Liver (tissue), 9 donors: ENCODE results near the gene VMAC. TPM values are rescaled to one million over a fixed set of nuclear protein-coding genes. Genes with fewer than 3 reads are reported as not detected.
A peak's percentile ranks its signal among the peaks of the same experiment; 100 is the strongest.

Experiments used
- DNase-seq: peaks from one replicate; pipeline ENCODE4 v3.0.0-alpha.2; 2017; ENCODE audit warnings: low spot score
- H3K27ac ChIP-seq, 2 donors: one replicate each; pipeline ENCODE4 v1.7.0; 2013; ENCODE audit warnings: inconsistent platforms in 2 of 2, low read length in 2 of 2, control low read depth in 1 of 2, low read depth in 1 of 2, mild to moderate bottlenecking in 1 of 2
- H3K27me3 ChIP-seq, 4 donors: one replicate each; pipeline versions ENCODE4 v1.6.1 to v1.7.0; 2013; ENCODE audit warnings: low read length in 3 of 4, inconsistent platforms in 1 of 4, mild to moderate bottlenecking in 1 of 4, moderate library complexity in 1 of 4; ENCODE audit not compliant: control insufficient read depth in 4 of 4, insufficient read depth in 4 of 4
- H3K36me3 ChIP-seq, 4 donors: one replicate each; pipeline versions ENCODE4 v1.6.1 to v1.7.0; 2013; ENCODE audit warnings: low read length in 3 of 4, mild to moderate bottlenecking in 3 of 4, low read depth in 1 of 4, moderate library complexity in 1 of 4; ENCODE audit not compliant: control insufficient read depth in 4 of 4, insufficient read depth in 3 of 4
- H3K4me1 ChIP-seq, 4 donors: one replicate each; pipeline versions ENCODE4 v1.6.1 to v1.7.0; 2013; ENCODE audit warnings: low read length in 3 of 4, mild to moderate bottlenecking in 3 of 4, moderate library complexity in 1 of 4; ENCODE audit not compliant: control insufficient read depth in 4 of 4, insufficient read depth in 4 of 4
- H3K4me3 ChIP-seq, 3 donors: one replicate each; pipeline versions ENCODE4 v1.6.1 to v1.7.0; 2013; ENCODE audit warnings: low read length in 3 of 3, control low read depth in 1 of 3, low read depth in 1 of 3, mild to moderate bottlenecking in 1 of 3
- H3K9ac ChIP-seq, 2 donors: one replicate each; pipeline ENCODE4 v1.7.0; 2013; ENCODE audit warnings: low read length in 2 of 2, mild to moderate bottlenecking in 2 of 2, moderate library complexity in 2 of 2, control low read depth in 1 of 2, low read depth in 1 of 2
- H3K9me3 ChIP-seq, 4 donors: one replicate each; pipeline versions ENCODE4 v1.6.1 to v1.7.0; 2013; ENCODE audit warnings: low read length in 3 of 4; ENCODE audit not compliant: control insufficient read depth in 4 of 4
- JUND ChIP-seq, 2 donors: IDR thresholded peaks; 2 replicates each; pipeline ENCODE4 v1.6.1; 2016; ENCODE audit warnings: antibody characterized with exemption in 2 of 2
- RAD21 ChIP-seq, 2 donors: IDR thresholded peaks; 2 replicates each; pipeline ENCODE4 v1.6.1; 2016; ENCODE audit warnings: antibody characterized with exemption in 2 of 2, mild to moderate bottlenecking in 2 of 2
- YY1 ChIP-seq: IDR thresholded peaks from 2 replicates; pipeline ENCODE4 v1.6.1; 2016; ENCODE audit warnings: antibody characterized with exemption, mild to moderate bottlenecking
- WGBS: extraction: QIAGEN DNeasy Blood & Tissue Kit; methylation state at CpG from one replicate; pipeline ENCODE4 v1.1.7; 2013; 5-methylcytosine and 5-hydroxymethylcytosine counted together
- polyA plus RNA-seq, 2 donors: library from polyadenylated mRNA; stranded (reverse) in 1 of 2; unstranded in 1 of 2; fragments of 200-250 nt in 1 of 2; fragments of >200 nt in 1 of 2; fragmentation: Nextera tagmentation in 1 of 2; extraction: Ambion mirVana in 1 of 2; gene quantifications; one replicate each; pipeline versions ENCODE4 v1.2.1 to v1.2.3, GENCODE V29; 2013 to 2015
- total RNA-seq, 2 donors: library from RNA; depleted of rRNA; stranded (reverse); fragments of >200 nt; gene quantifications; one replicate each; pipeline ENCODE4 v1.2.3, GENCODE V29; 2014
- donor health status: healthy.
- donor health status: healthy.
- donor health status: healthy.
- donor health status: healthy.
- donor health status: healthy.

The VMAC gene
- total and polyA plus RNA-seq, 4 donors, result 1.2 to 7.7 (median 2.6) TPM

DNA sequence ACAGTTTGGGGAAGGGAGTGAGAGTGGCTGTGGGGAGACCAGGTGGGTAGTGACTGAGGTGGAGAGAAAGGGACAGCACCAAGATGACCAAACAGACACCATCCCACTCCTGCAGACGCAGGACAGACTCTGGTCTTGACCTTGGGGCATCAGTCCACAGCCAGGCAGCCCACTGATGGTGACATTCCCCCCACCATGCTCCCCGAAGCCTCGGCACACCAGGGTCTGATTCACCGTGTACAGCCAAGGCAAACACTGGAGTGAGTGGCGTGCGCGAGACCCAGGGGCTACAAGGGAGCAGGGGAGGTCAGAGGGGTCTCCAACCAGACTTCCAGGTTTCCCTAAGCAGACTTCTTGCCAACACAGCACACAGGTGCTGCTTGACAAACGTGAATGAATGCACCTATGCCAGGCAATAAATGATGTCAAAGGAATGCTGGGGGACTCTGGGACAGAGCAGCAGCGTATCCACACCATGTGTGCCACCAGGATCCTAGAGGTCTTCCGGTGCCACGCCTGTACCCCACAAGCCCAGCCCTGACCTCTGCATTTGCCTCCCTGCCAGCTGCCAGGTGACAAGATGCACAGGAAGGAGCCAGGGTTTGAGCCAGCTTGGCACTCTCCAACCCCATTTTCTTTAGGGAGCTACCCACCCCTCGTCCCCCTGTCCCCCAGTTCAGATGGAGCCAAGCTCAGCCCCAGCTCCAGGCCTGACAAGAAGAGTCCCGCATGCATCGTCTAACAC lies 54.8 kb downstream of the VMAC start:
- no peak overlapping the region for H3K9ac ChIP-seq
- WGBS, result 80% methylated on average over 14 of the region's 14 CpGs
- H3K36me3 ChIP-seq, result no peaks in the 10 kb centered on the region
- H3K27me3 ChIP-seq, result no peaks in the 10 kb centered on the region
- DNase-seq, result no peak
- no peak for TF ChIP-seq JUND (IDR thresholded peaks at IDR 0.05)
- no peak for TF ChIP-seq YY1
- no peak for TF ChIP-seq RAD21 (IDR thresholded peaks at IDR 0.05)
- no peak overlapping the region for H3K4me3 ChIP-seq
- peak overlapping the region; percentile 20 to 48 for H3K27ac ChIP-seq
- peaks cover 23 to 64% (median 42%) of the 10 kb centered on the region in 4 donors for H3K4me1 ChIP-seq
- H3K9me3 ChIP-seq, result no peaks in the 10 kb centered on the region

Other genes starting within 250 kb of the VMAC start
- 10 to 100 TPM; 11.5 to 19.0 TPM for gene MICOS13, start 224.4 kb upstream of the VMAC start, total RNA-seq
- gene MICOS13, start 224.4 kb upstream of the VMAC start, polyA plus RNA-seq, result 10 to 100 TPM; 42.7 to 84.0 TPM
- gene HSD11B1L, start 223.8 kb upstream of the VMAC start, total RNA-seq, result 1 to 10 TPM; 1.3 to 1.4 TPM
- gene HSD11B1L, start 223.8 kb upstream of the VMAC start, polyA plus RNA-seq, result 1 to 10 TPM; 2.4 to 2.5 TPM
- 100 to 1,000 TPM in 1 of 2 donors, 10 to 100 TPM in 1; 47.2 to 251 TPM for gene RPL36, start 214.6 kb upstream of the VMAC start, total RNA-seq
- gene RPL36, start 214.6 kb upstream of the VMAC start, polyA plus RNA-seq, result 100 to 1,000 TPM; 390 to 556 TPM
- 10 to 100 TPM; 32.3 to 68.9 TPM for gene LONP1, start 184.7 kb upstream of the VMAC start, total RNA-seq
- 10 to 100 TPM; 46.1 to 83.9 TPM for gene LONP1, start 184.7 kb upstream of the VMAC start, polyA plus RNA-seq
- not detected for gene CATSPERD, start 184.2 kb upstream of the VMAC start, total RNA-seq
- gene CATSPERD, start 184.2 kb upstream of the VMAC start, polyA plus RNA-seq, result not detected
- under 1 TPM; 0.42 to 0.84 TPM for gene PRR22, start 120.1 kb upstream of the VMAC start, total RNA-seq
- gene PRR22, start 120.1 kb upstream of the VMAC start, polyA plus RNA-seq, result 1 to 10 TPM in 1 of 2 donors, under 1 TPM in 1; 0.40 to 1.6 TPM
- 10 to 100 TPM; 16.3 to 19.0 TPM for gene DUS3L, start 113.7 kb upstream of the VMAC start, total RNA-seq
- 10 to 100 TPM; 12.2 to 17.4 TPM for gene DUS3L, start 113.7 kb upstream of the VMAC start, polyA plus RNA-seq
- 1 to 10 TPM; 3.3 to 3.7 TPM for gene NRTN, start 99.8 kb upstream of the VMAC start, total RNA-seq
- gene NRTN, start 99.8 kb upstream of the VMAC start, polyA plus RNA-seq, result 1 to 10 TPM; 1.3 to 5.3 TPM
- gene FUT6, start 65.2 kb upstream of the VMAC start, total RNA-seq, result 1 to 10 TPM; 2.6 to 8.4 TPM
- 10 to 100 TPM in 1 of 2 donors, 1 to 10 TPM in 1; 6.2 to 14.0 TPM for gene FUT6, start 65.2 kb upstream of the VMAC start, polyA plus RNA-seq
- gene FUT3, start 53.4 kb upstream of the VMAC start, total RNA-seq, result under 1 TPM in 1 of 2 donors, not detected in 1; 0.25 TPM
- gene FUT3, start 53.4 kb upstream of the VMAC start, polyA plus RNA-seq, result under 1 TPM; 0.27 to 0.47 TPM
- under 1 TPM; 0.05 to 0.17 TPM for gene FUT5, start 34.3 kb upstream of the VMAC start, total RNA-seq
- gene FUT5, start 34.3 kb upstream of the VMAC start, polyA plus RNA-seq, result under 1 TPM in 1 of 2 donors, not detected in 1; 0.02 TPM
- 100 to 1,000 TPM; 127 to 134 TPM for gene NDUFA11, start 1.1 kb upstream of the VMAC start, total RNA-seq
- 100 to 1,000 TPM; 319 to 394 TPM for gene NDUFA11, start 1.1 kb upstream of the VMAC start, polyA plus RNA-seq
- 1 to 10 TPM; 2.1 to 4.2 TPM for gene CAPS, start 9.4 kb downstream of the VMAC start, total RNA-seq
- gene CAPS, start 9.4 kb downstream of the VMAC start, polyA plus RNA-seq, result 10 to 100 TPM in 1 of 2 donors, 1 to 10 TPM in 1; 2.8 to 11.4 TPM
- gene RANBP3, start 73.3 kb downstream of the VMAC start, total RNA-seq, result 10 to 100 TPM; 20.2 to 23.3 TPM
- gene RANBP3, start 73.3 kb downstream of the VMAC start, polyA plus RNA-seq, result 10 to 100 TPM in 1 of 2 donors, 1 to 10 TPM in 1; 10.0 to 21.2 TPM
- gene RFX2, start 205.6 kb downstream of the VMAC start, total RNA-seq, result 1 to 10 TPM; 3.5 to 5.1 TPM
- gene RFX2, start 205.6 kb downstream of the VMAC start, polyA plus RNA-seq, result 1 to 10 TPM in 1 of 2 donors, under 1 TPM in 1; 0.67 to 2.1 TPM
- not detected for gene ACSBG2, start 230.8 kb downstream of the VMAC start, total RNA-seq
- gene ACSBG2, start 230.8 kb downstream of the VMAC start, polyA plus RNA-seq, result not detected